ENCODE results near the gene KRTAP1-1. TPM values are rescaled to one million over a fixed set of nuclear protein-coding genes. Genes with fewer than 3 reads are reported as not detected.

Gene KRTAP1-1
- total and polyA plus RNA-seq, 2 of the 4 experiments (the other 2 are of a cell fraction) = 0.90 to 1.2 TPM

DNA sequence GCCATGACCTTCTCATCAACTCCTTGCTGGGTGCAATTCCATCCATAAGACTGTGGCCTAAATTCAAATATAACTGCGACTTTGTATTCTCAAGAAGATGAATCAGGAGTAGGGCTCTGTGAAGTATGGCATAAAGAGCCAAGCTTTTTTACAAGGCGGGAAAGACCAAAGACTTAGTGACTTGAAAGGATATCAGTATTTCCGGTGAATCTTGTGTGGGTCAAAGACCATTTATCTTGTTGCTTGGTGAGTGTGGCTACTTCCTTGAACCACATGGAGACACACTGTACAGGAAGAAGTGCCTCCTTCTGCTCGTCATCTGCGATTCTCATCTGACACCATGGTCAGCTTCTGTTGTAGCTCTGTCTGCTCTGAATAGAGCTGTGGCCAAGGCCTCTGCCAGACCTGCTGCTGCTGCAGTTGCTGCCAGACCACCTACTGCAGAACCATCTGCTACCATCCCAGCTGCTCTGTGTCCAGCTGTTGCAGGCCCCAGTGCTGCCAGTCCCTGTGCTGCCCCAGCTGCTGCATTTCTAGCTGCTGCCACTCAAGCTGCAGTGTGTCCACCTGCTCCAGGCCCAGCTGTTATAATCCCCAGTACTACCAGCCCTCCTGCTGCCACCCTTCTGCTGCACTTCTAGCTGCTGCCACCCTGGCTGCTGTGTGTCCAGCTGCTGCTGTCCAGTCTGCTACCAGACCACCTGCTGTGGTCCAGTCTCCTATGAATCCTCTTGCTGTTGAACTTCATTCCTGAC is 30.5 kb upstream of the KRTAP1-1 start:
- Histone ChIP-seq H3K4me3 (ENCODE audit: insufficient read depth, low read depth, low read length) (no peak overlapping the region), H3K9ac (ENCODE audit: low read depth, low read length) (no peak overlapping the region), H2BK20ac (ENCODE audit: low read depth, low read length) (peak overlapping the region; percentile 42), H3K23ac (ENCODE audit: low read depth, low read length) (no peak overlapping the region), H4K20me1 (ENCODE audit: insufficient read depth, low read length) (no peaks in the 10 kb centered on the region), H4K5ac (ENCODE audit: low read depth, low read length) (no peak overlapping the region), H3K27ac (ENCODE audit: insufficient read depth, low read length) (no peak overlapping the region), H3K56ac (ENCODE audit: extremely low read depth, insufficient read depth, low read length) (no peak overlapping the region), H3K4ac (ENCODE audit: low read depth, low read length) (peak overlapping the region; percentile 41), H3K18ac (ENCODE audit: low read depth, low read length) (no peak overlapping the region), H4K91ac (ENCODE audit: insufficient read depth, low read depth, low read length) (peak overlapping the region; percentile 57), H2BK15ac (ENCODE audit: low read depth, low read length) (peak overlapping the region; percentile 60; the same call in 1 of the 3 replicates), H3K4me1 (ENCODE audit: control insufficient read depth, insufficient read depth, low read length) (no peaks in the 10 kb centered on the region; the same call in 1 of the 2 replicates), H2AFZ (replicated peaks; ENCODE audit: low read length, poor library complexity) (peak overlapping the region; percentile 46), H3K36me3 (ENCODE audit: control insufficient read depth, insufficient read depth, low read length) (no peaks in the 10 kb centered on the region), H3K27me3 (ENCODE audit: control insufficient read depth, insufficient read depth, low read length) (no peaks in the 10 kb centered on the region), H4K8ac (ENCODE audit: low read depth in 2 of 2, low read length in 2 of 2) (no peak overlapping the region), H2AK5ac (ENCODE audit: low read depth, low read length) (peak overlapping the region; percentile 66), H3K79me1 (ENCODE audit: low read depth in 1 of 2, low read length in 2 of 2) (no peaks in the 10 kb centered on the region), H2BK5ac (ENCODE audit: low read depth, low read length, poor library complexity, severe bottlenecking) (peak overlapping the region; percentile 6), H3K9me3 (ENCODE audit: control insufficient read depth, insufficient read depth, low read length) (no peaks in the 10 kb centered on the region), H3K9me1 (ENCODE audit: insufficient read depth, low read length) (peaks cover 4% of the 10 kb centered on the region; the same call in 1 of the 2 replicates), H3K14ac (replicated peaks; ENCODE audit: low read depth, low read length) (peak overlapping the region; percentile 22; the same call in 1 of the 2 replicates), H2BK120ac (ENCODE audit: low read depth, low read length) (peak overlapping the region; percentile 56), H2AK9ac (replicated peaks; ENCODE audit: low read depth, low read length, poor library complexity) (no peak overlapping the region), H3K4me2 (ENCODE audit: low read depth, low read length) (no peak overlapping the region)
- POLR2A ChIA-PET (ENCODE audit: unreplicated experiment) = no interaction called here
- in situ Hi-C loops (cut with MboI; ENCODE audit: low sequenced_read_pairs) (no loop called here), dilution Hi-C loops (cut with HindIII; ENCODE audit: low sequenced_read_pairs, unreplicated experiment) (no loop called here), intact Hi-C loops (cut with micrococcal nuclease) (no loop called here)
- ATAC-seq (ENCODE audit: low read depth) (no peak), DNase-seq (no peak)
- no TSS peak for BruUV-seq (replicated peaks)
- TF ChIP-seq MXI1 (IDR thresholded peaks at IDR 0.05; ENCODE audit: borderline replicate concordance, low read depth, low read length) (no peak), CEBPB (IDR thresholded peaks at IDR 0.05; ENCODE audit: low read depth, low read length) (no peak)
- CTCF ChIA-PET = no interaction called here
- no CpG with 5 or more reads among the region's 5 CpGs for WGBS, 2 experiments (ENCODE audit: extremely low coverage in 2 of 2, insufficient read length in 1 of 2)
